ENCODE data around the gene ZNF699. TPM values are rescaled to one million over a fixed set of nuclear protein-coding genes. Genes with fewer than 3 reads are reported as not detected.

ZNF699 gene
- polyA plus RNA-seq, 3 donors: 3.4 to 18.5 (median 5.6) TPM

DNA sequence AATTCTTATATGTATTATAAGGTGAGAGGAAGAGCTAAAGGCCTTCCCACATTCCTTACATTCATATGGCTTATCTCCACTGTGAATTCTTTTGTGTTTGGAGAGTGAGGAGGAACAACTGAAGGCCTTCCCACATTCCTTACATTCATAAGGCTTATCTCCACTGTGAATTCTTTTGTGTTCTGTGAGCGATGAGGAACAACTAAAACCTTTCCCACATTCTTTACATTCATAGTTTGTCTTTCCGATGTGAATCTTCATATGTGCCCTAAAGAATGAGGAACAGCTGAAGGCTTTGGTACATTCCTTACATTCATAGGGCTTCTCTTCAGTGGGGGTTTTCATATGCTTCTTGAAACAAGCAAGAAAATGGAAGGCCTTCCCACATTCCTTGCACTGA lies 13.3 kb downstream of the ZNF699 start:
- Histone ChIP-seq H3K36me3 (replicated peaks in 1 of 2; ENCODE audit: control insufficient read depth in 1 of 2, insufficient read depth in 2 of 2, low read length in 2 of 2) (peaks cover 37 to 71% of the 10 kb centered on the region in 2 donors), H3K4me2 (replicated peaks; ENCODE audit: extremely low read depth, low read length, poor library complexity, severe bottlenecking) (no peak overlapping the region), H3K4me1 (ENCODE audit: control insufficient read depth in 1 of 2, insufficient read depth in 2 of 2, low read length in 2 of 2) (no peaks in the 10 kb centered on the region), H3K9me3 (replicated peaks in 1 of 2; ENCODE audit: control insufficient read depth in 1 of 2, insufficient read depth in 1 of 2, low read length in 2 of 2) (peaks cover 54 to 100% of the 10 kb centered on the region in 2 donors), H3K27ac (ENCODE audit: low read depth in 1 of 2, low read length in 2 of 2) (no peak overlapping the region), H3K27me3 (ENCODE audit: control insufficient read depth in 2 of 2, insufficient read depth in 2 of 2, low read length in 2 of 2) (no peaks in the 10 kb centered on the region), H3K4me3 (replicated peaks in 1 of 3; ENCODE audit: low read depth in 2 of 3, low read length in 3 of 3) (peak overlapping the region in 1 of 3 experiments; percentile 28), H2AFZ (ENCODE audit: insufficient read depth, low read depth, low read length, poor library complexity, severe bottlenecking) (no peak overlapping the region), H3K79me2 (ENCODE audit: insufficient read depth, low read length) (no peaks in the 10 kb centered on the region), H4K20me1 (ENCODE audit: insufficient read depth, low read length) (no peaks in the 10 kb centered on the region), H3K9ac (ENCODE audit: insufficient read depth, low read length, poor library complexity, severe bottlenecking) (no peak overlapping the region)
- Mint-ChIP-seq H3K36me3 (peaks cover 54 to 70% of the 10 kb centered on the region in 2 donors), H3K4me3 (no peak overlapping the region), H3K27ac (no peak overlapping the region), H3K27me3 (ENCODE audit: low read depth in 3 of 3) (no peaks in the 10 kb centered on the region), H3K9me3 (peaks cover 61 to 95% (median 89%) of the 10 kb centered on the region in 7 donors), H3K4me1 (no peaks in the 10 kb centered on the region)
- WGBS (ENCODE audit: insufficient coverage): no CpG with 5 or more reads among the region's 2 CpGs
- intact Hi-C loops (cut with micrococcal nuclease): no loop called here
- TF ChIP-seq, protein P1, sequence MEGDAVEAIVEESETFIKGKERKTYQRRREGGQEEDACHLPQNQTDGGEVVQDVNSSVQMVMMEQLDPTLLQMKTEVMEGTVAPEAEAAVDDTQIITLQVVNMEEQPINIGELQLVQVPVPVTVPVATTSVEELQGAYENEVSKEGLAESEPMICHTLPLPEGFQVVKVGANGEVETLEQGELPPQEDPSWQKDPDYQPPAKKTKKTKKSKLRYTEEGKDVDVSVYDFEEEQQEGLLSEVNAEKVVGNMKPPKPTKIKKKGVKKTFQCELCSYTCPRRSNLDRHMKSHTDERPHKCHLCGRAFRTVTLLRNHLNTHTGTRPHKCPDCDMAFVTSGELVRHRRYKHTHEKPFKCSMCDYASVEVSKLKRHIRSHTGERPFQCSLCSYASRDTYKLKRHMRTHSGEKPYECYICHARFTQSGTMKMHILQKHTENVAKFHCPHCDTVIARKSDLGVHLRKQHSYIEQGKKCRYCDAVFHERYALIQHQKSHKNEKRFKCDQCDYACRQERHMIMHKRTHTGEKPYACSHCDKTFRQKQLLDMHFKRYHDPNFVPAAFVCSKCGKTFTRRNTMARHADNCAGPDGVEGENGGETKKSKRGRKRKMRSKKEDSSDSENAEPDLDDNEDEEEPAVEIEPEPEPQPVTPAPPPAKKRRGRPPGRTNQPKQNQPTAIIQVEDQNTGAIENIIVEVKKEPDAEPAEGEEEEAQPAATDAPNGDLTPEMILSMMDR (IDR thresholded peaks at IDR 0.05): no peak
- no peak for DNase-seq

DNA sequence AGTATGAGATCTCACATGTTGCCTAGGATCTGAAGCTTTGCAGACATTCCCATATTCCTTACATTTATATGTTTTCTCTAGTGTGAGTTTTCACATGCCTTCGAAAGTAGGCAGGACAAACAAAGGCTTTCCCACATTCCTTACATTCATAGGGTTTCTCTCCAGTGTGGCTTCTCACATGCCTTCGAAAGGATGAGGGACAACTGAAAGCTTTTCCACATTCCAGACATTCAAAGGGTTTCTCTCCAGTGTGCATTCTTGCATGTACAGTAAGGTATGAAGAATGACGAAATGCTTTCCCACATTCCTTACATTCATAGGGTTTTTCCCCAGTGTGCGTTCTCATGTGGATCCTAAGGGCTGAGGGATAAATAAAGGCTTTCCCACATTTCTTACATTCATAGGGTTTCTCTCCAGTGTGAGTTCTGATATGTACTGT lies 14.2 kb downstream of the ZNF699 start:
- TF ChIP-seq, protein P1 (IDR thresholded peaks at IDR 0.05): no peak
- Histone ChIP-seq H3K9me3 (replicated peaks in 1 of 2; ENCODE audit: control insufficient read depth in 1 of 2, insufficient read depth in 1 of 2, low read length in 2 of 2) (peaks cover 51 to 96% of the 10 kb centered on the region in 2 donors), H4K20me1 (ENCODE audit: insufficient read depth, low read length) (no peaks in the 10 kb centered on the region), H3K79me2 (ENCODE audit: insufficient read depth, low read length) (no peaks in the 10 kb centered on the region), H2AFZ (ENCODE audit: insufficient read depth, low read depth, low read length, poor library complexity, severe bottlenecking) (no peak overlapping the region), H3K4me1 (ENCODE audit: control insufficient read depth in 1 of 2, insufficient read depth in 2 of 2, low read length in 2 of 2) (no peaks in the 10 kb centered on the region), H3K36me3 (replicated peaks in 1 of 2; ENCODE audit: control insufficient read depth in 1 of 2, insufficient read depth in 2 of 2, low read length in 2 of 2) (peaks cover 28 to 62% of the 10 kb centered on the region in 2 donors), H3K4me2 (replicated peaks; ENCODE audit: extremely low read depth, low read length, poor library complexity, severe bottlenecking) (no peak overlapping the region), H3K4me3 (replicated peaks in 1 of 3; ENCODE audit: low read depth in 2 of 3, low read length in 3 of 3) (peak overlapping the region in 1 of 3 experiments; percentile 26), H3K27me3 (ENCODE audit: control insufficient read depth in 2 of 2, insufficient read depth in 2 of 2, low read length in 2 of 2) (no peaks in the 10 kb centered on the region), H3K9ac (ENCODE audit: insufficient read depth, low read length, poor library complexity, severe bottlenecking) (no peak overlapping the region), H3K27ac (ENCODE audit: low read depth in 1 of 2, low read length in 2 of 2) (no peak overlapping the region)
- Mint-ChIP-seq H3K4me3 (no peak overlapping the region), H3K27me3 (ENCODE audit: low read depth in 3 of 3) (no peaks in the 10 kb centered on the region), H3K4me1 (no peaks in the 10 kb centered on the region), H3K36me3 (peaks cover 45 to 61% of the 10 kb centered on the region in 2 donors), H3K27ac (no peak overlapping the region), H3K9me3 (peaks cover 53 to 90% (median 87%) of the 10 kb centered on the region in 7 donors)
- no CpG with 5 or more reads among the region's 4 CpGs for WGBS (ENCODE audit: insufficient coverage)
- no peak for DNase-seq
- intact Hi-C loops (cut with micrococcal nuclease): no loop called here
